ENCODE measurements around the gene FAM50A. TPM values are rescaled to one million over a fixed set of nuclear protein-coding genes. Genes with fewer than 3 reads are reported as not detected.

Gene FAM50A
- 118 and 128 TPM in 2 replicates for total RNA-seq

DNA sequence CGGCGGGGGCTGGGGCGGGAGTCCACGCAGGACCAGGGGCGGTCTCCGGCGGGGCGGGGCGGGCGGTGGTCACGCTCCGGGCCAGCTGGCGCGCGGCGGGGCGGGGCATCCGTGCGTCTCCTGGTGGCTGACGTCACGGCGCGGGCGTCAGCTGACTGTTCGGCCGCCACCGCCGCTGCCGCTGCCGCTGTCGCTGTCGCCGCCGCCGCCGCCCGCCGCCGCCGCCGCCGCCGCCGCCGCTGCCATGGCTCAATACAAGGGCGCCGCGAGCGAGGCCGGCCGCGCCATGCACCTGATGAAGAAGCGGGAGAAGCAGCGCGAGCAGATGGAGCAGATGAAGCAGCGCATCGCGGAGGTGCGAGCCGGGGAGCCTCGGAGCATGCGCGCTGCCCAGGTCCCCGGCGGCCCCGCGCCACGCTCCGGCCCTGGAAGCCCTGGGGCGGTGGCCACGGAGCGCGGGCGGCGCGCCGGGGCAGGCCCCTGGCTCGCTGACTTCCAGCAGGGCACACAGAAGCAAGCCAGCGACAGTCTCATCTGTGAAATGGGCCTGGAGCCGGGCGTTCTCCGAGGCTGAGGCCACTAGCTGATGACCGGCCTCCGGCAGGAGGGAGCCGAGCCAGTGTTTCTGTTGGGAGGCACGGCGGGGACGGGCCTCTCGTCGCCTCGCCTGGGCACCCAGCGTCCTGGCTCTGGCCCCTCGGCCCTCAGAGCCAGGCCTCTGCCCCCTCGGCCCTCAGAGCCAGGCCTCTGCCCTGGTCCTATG lies at the start of gene FAM50A:
Gene FAM50A, plus strand, starts transcription at position 150 of the 763 bp plus-strand sequence. Its CDS starts 95 bp downstream, at position 245.

GRCh38 chrX:154397888-154398667 lies 45.9 kb upstream of the FAM50A start, which contains the start of gene RPL10:
RPL10 (plus strand) TSS chrX:154398377; CDS start chrX:154398520, 143 bp downstream.

DNA sequence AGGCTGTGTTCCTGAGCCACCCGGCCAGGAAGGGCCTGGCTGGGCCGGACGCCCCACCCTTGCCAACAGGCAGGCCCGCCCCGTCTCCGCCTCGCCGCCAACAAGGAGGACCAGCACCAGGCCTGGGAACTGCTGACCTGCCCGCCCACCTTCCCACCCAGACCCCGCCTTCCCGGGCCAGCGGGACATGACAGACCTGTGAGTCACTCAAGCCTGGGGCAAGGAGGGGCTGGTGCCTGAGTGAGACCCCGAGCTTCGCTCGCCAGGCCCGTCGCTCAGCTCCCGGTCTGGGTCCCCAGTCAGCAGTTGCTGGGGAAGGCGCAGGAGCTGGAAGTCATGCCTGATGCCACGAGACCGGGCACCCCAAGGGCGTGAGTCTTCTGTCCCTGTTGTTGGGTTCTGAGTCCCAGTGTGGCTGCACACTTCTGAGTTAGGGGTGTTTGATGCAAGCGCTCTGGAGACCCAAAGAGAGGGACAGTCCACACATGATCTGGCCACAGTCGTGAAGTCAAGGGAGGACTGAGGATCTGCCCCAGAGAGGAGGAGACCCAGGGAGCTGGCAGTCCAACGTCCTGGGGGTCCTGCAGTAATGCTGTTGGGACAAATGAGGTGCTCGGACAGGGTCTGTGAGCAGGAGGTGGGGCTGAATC lies 34.6 kb upstream of the FAM50A start, which contains the start of gene DNASE1L1:
Gene DNASE1L1, minus strand, starts transcription at position 33 of the 650 bp plus-strand sequence. CDS start 3,686 bp downstream, outside the sequence.

GRCh38 chrX:154428176-154429171 lies 15.5 kb upstream of the FAM50A start, which contains the start of gene ATP6AP1:
ATP6AP1 (plus strand) TSS chrX:154428677; CDS start chrX:154428693, 16 bp downstream.

GRCh38 chrX:154436983-154437752 lies 6.8 kb upstream of the FAM50A start, which contains the start of gene GDI1:
GDI1 (plus strand) TSS chrX:154437154; CDS start chrX:154437255, 101 bp downstream.

GRCh38 chrX:154458116-154458953 lies 14.4 kb downstream of the FAM50A start, which contains the start of gene PLXNA3:
PLXNA3 (plus strand) TSS chrX:154458281; CDS start chrX:154460184, 1,903 bp downstream.

DNA sequence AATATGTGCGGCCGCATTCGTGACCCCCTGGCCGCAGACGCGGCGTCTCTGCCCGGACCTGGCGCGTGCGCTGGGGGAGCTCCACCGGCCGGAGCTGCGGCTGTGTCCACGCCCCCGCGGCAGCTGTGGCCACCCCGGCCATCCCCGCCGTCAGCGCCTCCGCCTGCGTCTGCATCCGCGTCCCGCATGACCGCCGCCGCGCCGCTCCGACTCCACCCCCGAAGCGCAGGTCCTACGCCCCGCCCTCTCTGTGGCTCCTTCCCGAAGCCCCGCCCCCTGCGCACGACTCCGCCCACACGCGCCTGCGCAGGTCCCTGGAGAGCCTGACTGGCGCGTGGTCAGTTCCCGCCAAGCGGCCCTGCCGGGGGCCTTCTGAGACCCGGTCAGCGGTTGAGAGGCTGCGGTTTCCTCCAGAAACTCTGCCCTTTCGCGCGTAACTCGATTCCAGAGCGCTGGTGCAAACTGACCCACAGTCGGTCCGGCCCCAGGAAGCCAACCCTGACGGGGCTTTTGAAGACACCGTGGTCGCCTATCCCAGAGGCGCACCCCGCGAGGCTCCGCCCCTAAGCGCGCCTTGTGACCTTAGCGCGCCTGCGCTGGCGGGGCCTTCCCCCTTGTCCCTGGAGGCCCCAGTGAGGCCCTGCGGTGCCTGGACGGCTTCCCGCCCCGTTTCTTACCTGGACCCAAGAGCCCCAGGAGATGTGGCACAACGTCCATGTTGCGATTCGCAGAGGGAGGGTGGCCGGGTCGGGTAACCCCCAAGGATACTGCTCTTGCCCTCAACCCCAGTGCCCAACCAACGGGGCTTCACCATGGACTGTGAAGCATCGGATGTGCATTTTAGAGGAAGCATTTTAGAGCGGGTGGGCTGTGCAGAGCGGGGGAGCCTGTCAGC lies 35.0 kb downstream of the FAM50A start, which contains the start of gene LAGE3:
Gene LAGE3, minus strand, starts transcription at position 554 of the 895 bp plus-strand sequence. Its CDS starts 366 bp downstream, at position 188.

DNA sequence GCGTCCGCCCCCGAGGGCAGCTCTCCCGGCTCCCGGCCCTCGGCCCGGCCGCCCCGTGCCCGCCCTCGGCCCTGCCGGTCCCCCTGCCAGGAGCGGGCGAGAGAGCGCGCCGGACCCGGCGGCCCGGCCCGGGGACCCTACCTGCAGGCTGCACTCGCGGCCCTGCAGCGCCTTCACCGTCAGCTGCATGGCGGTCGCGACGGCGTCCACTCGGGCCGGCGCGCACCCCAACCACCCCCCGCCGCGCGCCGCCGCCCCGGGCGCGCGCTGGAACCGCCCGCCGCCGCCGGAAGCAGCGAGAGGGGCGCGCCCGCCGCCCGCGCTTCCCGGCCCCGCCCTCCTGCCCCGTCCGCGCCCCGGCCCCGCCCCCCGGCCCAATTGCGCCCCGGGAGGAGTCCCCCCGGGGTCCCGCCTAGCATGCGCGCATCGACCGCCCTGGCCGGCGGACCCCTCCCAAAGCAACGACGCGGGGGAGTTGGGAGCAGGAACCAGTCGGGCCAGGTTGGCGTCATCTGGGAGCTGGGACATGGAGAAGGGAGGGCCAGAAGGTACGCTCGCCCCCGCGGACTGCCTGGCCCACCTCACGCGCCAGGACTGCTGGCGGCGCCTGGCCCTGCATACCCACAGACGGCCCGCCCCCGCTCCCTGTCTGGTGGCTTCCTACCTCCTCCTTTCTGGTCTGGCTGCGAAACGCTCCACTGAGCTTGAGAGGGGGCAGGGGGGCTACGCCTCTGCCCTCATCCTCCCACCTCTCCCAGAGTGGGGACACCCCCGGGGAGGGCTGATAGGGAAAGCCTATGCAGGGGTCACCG lies 42.7 kb downstream of the FAM50A start, which contains the start of gene UBL4A:
Gene UBL4A, minus strand, starts transcription at position 220 of the 812 bp plus-strand sequence. Its CDS starts 31 bp downstream, at position 189.

DNA sequence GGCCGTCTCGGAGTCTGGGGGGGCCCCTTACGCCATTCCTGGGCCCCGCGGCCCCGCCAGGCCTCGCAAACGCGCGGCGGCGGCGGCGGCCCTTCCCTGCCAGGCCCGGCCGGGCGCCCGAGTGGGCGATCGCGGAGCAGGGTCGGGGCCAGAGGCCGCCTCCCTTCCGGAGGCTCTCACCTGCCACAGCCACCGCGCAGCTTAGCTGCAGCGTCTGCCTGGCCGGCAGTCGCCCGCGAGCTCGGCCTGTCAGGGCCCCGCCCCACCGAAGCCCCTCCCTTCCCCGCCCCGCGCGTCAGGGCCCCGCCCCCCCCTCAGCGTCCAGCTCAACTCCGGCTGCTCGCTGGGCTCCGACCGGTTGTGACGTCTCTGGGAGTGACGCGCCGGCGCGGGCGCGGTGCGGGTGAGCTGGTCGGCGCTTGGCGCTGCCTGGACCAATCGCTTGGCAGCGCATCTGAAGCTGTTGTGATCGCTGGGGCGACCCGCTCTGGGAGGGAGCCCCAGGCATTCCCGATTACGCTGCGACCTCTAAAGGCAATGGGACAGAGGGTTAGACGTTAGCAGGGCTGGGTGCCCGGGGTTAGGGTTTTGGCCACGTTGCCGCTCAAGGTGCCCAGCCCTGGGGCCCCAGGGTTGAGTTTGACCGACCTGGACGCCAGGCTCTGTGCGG lies 46.6 kb downstream of the FAM50A start, which contains the start of gene SLC10A3:
Gene SLC10A3, minus strand, starts transcription at position 216 of the 670 bp plus-strand sequence. CDS start 1,689 bp downstream, outside the sequence.

Other genes with a start within 250 kb of the FAM50A start
- gene OPN1MW2, start 224.4 kb upstream of the FAM50A start, total RNA-seq: not detected in 2 replicates
- gene OPN1MW3, start 186.6 kb upstream of the FAM50A start, total RNA-seq: not detected in 2 replicates
- gene TEX28, start 149.0 kb upstream of the FAM50A start, total RNA-seq: not detected in 2 replicates
- not detected in 2 replicates for gene TKTL1, start 148.3 kb upstream of the FAM50A start, total RNA-seq
- 1,283 and 1,391 TPM in 2 replicates for gene FLNA, start 69.5 kb upstream of the FAM50A start, total RNA-seq
- 17.9 and 20.0 TPM in 2 replicates for gene EMD, start 64.8 kb upstream of the FAM50A start, total RNA-seq
- gene RPL10, start 45.8 kb upstream of the FAM50A start, total RNA-seq: 1,700 and 2,148 TPM in 2 replicates
- 48.6 and 76.1 TPM in 2 replicates for gene DNASE1L1, start 34.9 kb upstream of the FAM50A start, total RNA-seq
- gene TAFAZZIN, start 32.6 kb upstream of the FAM50A start, total RNA-seq: 12.3 and 18.9 TPM in 2 replicates
- gene ATP6AP1, start 15.5 kb upstream of the FAM50A start, total RNA-seq: 44.9 and 46.7 TPM in 2 replicates
- 86.7 and 124 TPM in 2 replicates for gene GDI1, start 7.0 kb upstream of the FAM50A start, total RNA-seq
- 9.1 and 16.4 TPM in 2 replicates for gene PLXNA3, start 14.1 kb downstream of the FAM50A start, total RNA-seq
- 18.7 and 23.3 TPM in 2 replicates for gene LAGE3, start 35.1 kb downstream of the FAM50A start, total RNA-seq
- 31.4 and 32.2 TPM in 2 replicates for gene UBL4A, start 42.5 kb downstream of the FAM50A start, total RNA-seq
- gene SLC10A3, start 46.5 kb downstream of the FAM50A start, total RNA-seq: 9.5 and 11.3 TPM in 2 replicates
- 24.6 and 34.3 TPM in 2 replicates for gene FAM3A, start 72.1 kb downstream of the FAM50A start, total RNA-seq
- 103 and 153 TPM in 2 replicates for gene G6PD, start 102.7 kb downstream of the FAM50A start, total RNA-seq
- 16.8 and 18.0 TPM in 2 replicates for gene IKBKG, start 103.5 kb downstream of the FAM50A start, total RNA-seq
- gene CTAG1A, start 141.0 kb downstream of the FAM50A start, total RNA-seq: not detected in 2 replicates
- not detected in 2 replicates for gene CTAG1B, start 175.1 kb downstream of the FAM50A start, total RNA-seq
- not detected in 2 replicates for gene CTAG2, start 209.4 kb downstream of the FAM50A start, total RNA-seq

All from bronchial smooth muscle cell (primary cell).